HepG2 (cell line): Measurements from ENCODE around the gene DHX16. TPM values are rescaled to one million over a fixed set of nuclear protein-coding genes. Genes with fewer than 3 reads are reported as not detected.

Source experiments
- EZH2 ChIP-seq: conservative IDR thresholded peaks from 2 replicates; pipeline ENCODE4 v1.6.1; 2012; ENCODE audit warnings: mild to moderate bottlenecking, low read depth, low read length, moderate library complexity
- MATR3 ChIP-seq: sonication (generic); formaldehyde crosslinking; IDR thresholded peaks from 2 replicates; pipeline ENCODE4 v1.4.0; 2020; ENCODE audit warnings: missing genetic modification reagents
- PHB2 ChIP-seq: fragments of 450-650 bp; IDR thresholded peaks from 2 replicates; pipeline ENCODE4 v1.6.1; 2018; ENCODE audit not compliant: partially characterized antibody
- RBFOX2 ChIP-seq: fragments of 200-400 bp; formaldehyde crosslinking; IDR thresholded peaks from 2 replicates; pipeline ENCODE4 v1.6.1; 2017; ENCODE audit warnings: low read depth, mild to moderate bottlenecking, low read length
- YY1 ChIP-seq: IDR thresholded peaks from 2 replicates; pipeline ENCODE4 v1.6.1; 2011; ENCODE audit warnings: low read length, low read depth, moderate library complexity, mild to moderate bottlenecking; ENCODE audit not compliant: insufficient read depth, insufficient replicate concordance
- ZBTB1 ChIP-seq: sonication (generic); formaldehyde crosslinking; IDR thresholded peaks from 2 replicates; pipeline ENCODE4 v1.4.0; 2020; ENCODE audit warnings: missing genetic modification reagents, borderline replicate concordance
- ZNF12 ChIP-seq: sonication (generic); formaldehyde crosslinking; IDR thresholded peaks from 2 replicates; pipeline ENCODE4 v1.5.0; 2020; ENCODE audit warnings: missing genetic modification reagents
- ZNF17 ChIP-seq: sonication (generic); formaldehyde crosslinking; IDR thresholded peaks from 2 replicates; pipeline ENCODE4 v1.5.0; 2020; ENCODE audit warnings: mild to moderate bottlenecking, missing genetic modification reagents
- ZNF275 ChIP-seq: sonication (generic); formaldehyde crosslinking; IDR thresholded peaks from 2 replicates; pipeline ENCODE4 v1.8.0; 2022; ENCODE audit warnings: missing genetic modification reagents, mild to moderate bottlenecking, inconsistent platforms, borderline replicate concordance
- ZNF432 ChIP-seq: sonication (generic); formaldehyde crosslinking; IDR thresholded peaks from 2 replicates; pipeline ENCODE4 v1.5.0; 2020; ENCODE audit warnings: missing genetic modification reagents, mild to moderate bottlenecking, borderline replicate concordance
- ZNF484 ChIP-seq: sonication (generic); formaldehyde crosslinking; IDR thresholded peaks from 2 replicates; pipeline ENCODE4 v1.5.1; 2020; ENCODE audit warnings: mild to moderate bottlenecking, low read depth, missing genetic modification reagents, borderline replicate concordance
- ZNF503 ChIP-seq: sonication (generic); formaldehyde crosslinking; IDR thresholded peaks from 2 replicates; pipeline ENCODE4 v1.4.0; 2020; ENCODE audit warnings: missing genetic modification reagents
- ZNF513 ChIP-seq: sonication (generic); formaldehyde crosslinking; conservative IDR thresholded peaks from 2 replicates; pipeline ENCODE4 v1.5.0; 2020; ENCODE audit warnings: missing genetic modification reagents
- ZNF773 ChIP-seq: sonication (generic); formaldehyde crosslinking; IDR thresholded peaks from 2 replicates; pipeline ENCODE4 v1.4.0; 2020; ENCODE audit warnings: missing genetic modification reagents, borderline replicate concordance
- polyA plus RNA-seq, 8 experiments: library from polyadenylated mRNA; depleted of rRNA in 3 of 8; stranded (reverse) in 7 of 8; unstranded in 1 of 8; fragments of >200 nt; fragmentation: Illumina TruSeq in 4 of 8; extraction: Trizol in 4 of 8; gene quantifications; 2 replicates each; pipeline versions ENCODE4 v1.2.1 to v1.2.3, GENCODE V29; 2011 to 2016; ENCODE audit warnings: low read depth in 4 of 8, missing spikeins in 1 of 8, mixed read lengths in 1 of 8; ENCODE audit not compliant: insufficient read depth in 1 of 8
- total RNA-seq, 5 experiments: library from RNA; depleted of rRNA; stranded (reverse); fragments of >200 nt; fragmentation: Illumina TruSeq; extraction: Trizol; gene quantifications; 2 replicates each; pipeline ENCODE4 v1.2.3, GENCODE V29; 2016; ENCODE audit warnings: low read depth in 1 of 5
- TF ChIP-seq, protein P1 (sequence below): sonication (generic); formaldehyde crosslinking; IDR thresholded peaks from 2 replicates; pipeline ENCODE4 v1.5.0; 2020; ENCODE audit warnings: mild to moderate bottlenecking, missing genetic modification reagents
- TF ChIP-seq, protein P2 (sequence below): sonication (generic); formaldehyde crosslinking; IDR thresholded peaks from 2 replicates; pipeline ENCODE4 v1.9.0; 2022; ENCODE audit warnings: low read depth, missing genetic modification reagents
- TF ChIP-seq, protein P3 (sequence below): sonication (generic); formaldehyde crosslinking; IDR thresholded peaks from 2 replicates; pipeline ENCODE4 v1.4.0; 2020; ENCODE audit warnings: missing genetic modification reagents

Gene DHX16
- total and polyA plus RNA-seq, 2 of the 13 experiments (the other 11 are each of a cell fraction or from before 2014, with no cell fraction given), result 57.0 to 58.5 TPM

DNA sequence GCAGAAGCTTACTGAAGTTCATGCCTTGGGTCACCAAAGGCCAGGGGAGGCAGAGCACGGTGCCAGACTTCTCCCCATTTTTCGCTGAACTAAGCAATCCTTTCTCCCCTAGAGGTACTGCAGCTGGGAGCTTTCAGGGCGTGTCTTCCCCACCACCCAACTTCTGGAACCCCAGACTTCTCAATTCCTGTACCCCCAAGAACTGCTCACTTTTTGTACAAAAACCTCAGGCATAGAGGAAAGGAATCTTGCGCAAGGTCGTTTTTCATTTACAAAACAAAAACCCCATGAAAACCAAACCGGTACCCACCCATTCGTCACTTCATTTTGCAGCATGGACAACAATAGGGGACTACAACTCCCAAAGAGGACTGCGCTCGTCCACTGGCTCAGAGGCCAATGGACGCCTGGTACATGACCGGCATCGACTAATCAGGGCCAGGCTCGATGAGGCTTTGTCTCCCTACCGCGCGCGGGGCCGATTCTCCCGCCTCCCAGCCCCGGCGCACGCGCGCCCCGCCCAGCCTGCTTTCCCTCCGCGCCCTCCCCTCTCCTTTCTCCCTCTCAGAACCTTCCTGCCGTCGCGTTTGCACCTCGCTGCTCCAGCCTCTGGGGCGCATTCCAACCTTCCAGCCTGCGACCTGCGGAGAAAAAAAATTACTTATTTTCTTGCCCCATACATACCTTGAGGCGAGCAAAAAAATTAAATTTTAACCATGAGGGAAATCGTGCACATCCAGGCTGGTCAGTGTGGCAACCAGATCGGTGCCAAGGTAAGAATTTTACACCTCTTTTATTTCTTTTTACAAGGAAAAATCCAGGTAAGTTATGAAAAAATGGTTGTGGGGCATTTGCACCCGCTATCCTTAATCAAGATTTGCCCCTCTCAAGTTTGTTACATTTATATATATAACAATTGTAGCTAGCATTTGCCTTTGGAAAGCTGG, 47.3 kb upstream of the DHX16 start, which contains the start of gene TUBB (continued):
- TF ChIP-seq, protein P1, sequence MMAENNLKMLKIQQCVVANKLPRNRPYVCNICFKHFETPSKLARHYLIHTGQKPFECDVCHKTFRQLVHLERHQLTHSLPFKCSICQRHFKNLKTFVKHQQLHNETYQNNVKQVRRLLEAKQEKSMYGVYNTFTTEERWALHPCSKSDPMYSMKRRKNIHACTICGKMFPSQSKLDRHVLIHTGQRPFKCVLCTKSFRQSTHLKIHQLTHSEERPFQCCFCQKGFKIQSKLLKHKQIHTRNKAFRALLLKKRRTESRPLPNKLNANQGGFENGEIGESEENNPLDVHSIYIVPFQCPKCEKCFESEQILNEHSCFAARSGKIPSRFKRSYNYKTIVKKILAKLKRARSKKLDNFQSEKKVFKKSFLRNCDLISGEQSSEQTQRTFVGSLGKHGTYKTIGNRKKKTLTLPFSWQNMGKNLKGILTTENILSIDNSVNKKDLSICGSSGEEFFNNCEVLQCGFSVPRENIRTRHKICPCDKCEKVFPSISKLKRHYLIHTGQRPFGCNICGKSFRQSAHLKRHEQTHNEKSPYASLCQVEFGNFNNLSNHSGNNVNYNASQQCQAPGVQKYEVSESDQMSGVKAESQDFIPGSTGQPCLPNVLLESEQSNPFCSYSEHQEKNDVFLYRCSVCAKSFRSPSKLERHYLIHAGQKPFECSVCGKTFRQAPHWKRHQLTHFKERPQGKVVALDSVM (CRISPR knock-in tag), result no peak
- TF ChIP-seq ZNF503 (CRISPR knock-in tag), result 0 out of 2 replicates have a peak, but pooled peaks have one; percentile 9
- no peak for TF ChIP-seq ZNF513 (CRISPR knock-in tag)
- TF ChIP-seq, protein P2, sequence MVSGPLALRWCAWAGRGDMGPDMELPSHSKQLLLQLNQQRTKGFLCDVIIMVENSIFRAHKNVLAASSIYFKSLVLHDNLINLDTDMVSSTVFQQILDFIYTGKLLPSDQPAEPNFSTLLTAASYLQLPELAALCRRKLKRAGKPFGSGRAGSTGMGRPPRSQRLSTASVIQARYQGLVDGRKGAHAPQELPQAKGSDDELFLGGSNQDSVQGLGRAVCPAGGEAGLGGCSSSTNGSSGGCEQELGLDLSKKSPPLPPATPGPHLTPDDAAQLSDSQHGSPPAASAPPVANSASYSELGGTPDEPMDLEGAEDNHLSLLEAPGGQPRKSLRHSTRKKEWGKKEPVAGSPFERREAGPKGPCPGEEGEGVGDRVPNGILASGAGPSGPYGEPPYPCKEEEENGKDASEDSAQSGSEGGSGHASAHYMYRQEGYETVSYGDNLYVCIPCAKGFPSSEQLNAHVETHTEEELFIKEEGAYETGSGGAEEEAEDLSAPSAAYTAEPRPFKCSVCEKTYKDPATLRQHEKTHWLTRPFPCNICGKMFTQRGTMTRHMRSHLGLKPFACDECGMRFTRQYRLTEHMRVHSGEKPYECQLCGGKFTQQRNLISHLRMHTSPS (CRISPR knock-in tag), result no peak; the same call in 1 of the 2 replicates
- TF ChIP-seq ZNF275, result no peak; the same call in 1 of the 2 replicates
- no peak for TF ChIP-seq PHB2
- peak; percentile 91; the same call in 1 of the 2 replicates for TF ChIP-seq ZNF773 (CRISPR knock-in tag)
- no peak for TF ChIP-seq ZNF17 (CRISPR knock-in tag)
- no peak for TF ChIP-seq ZNF12
- peak; percentile 86 for TF ChIP-seq RBFOX2
- TF ChIP-seq, protein P3, sequence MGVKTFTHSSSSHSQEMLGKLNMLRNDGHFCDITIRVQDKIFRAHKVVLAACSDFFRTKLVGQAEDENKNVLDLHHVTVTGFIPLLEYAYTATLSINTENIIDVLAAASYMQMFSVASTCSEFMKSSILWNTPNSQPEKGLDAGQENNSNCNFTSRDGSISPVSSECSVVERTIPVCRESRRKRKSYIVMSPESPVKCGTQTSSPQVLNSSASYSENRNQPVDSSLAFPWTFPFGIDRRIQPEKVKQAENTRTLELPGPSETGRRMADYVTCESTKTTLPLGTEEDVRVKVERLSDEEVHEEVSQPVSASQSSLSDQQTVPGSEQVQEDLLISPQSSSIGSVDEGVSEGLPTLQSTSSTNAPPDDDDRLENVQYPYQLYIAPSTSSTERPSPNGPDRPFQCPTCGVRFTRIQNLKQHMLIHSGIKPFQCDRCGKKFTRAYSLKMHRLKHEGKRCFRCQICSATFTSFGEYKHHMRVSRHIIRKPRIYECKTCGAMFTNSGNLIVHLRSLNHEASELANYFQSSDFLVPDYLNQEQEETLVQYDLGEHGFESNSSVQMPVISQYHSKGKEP, result no peak
- TF ChIP-seq ZNF484 (CRISPR knock-in tag), result no peak
- no peak for TF ChIP-seq MATR3 (CRISPR knock-in tag)
- TF ChIP-seq ZNF432 (CRISPR knock-in tag), result no peak
- no peak for TF ChIP-seq ZBTB1
- no peak for TF ChIP-seq EZH2
- TF ChIP-seq YY1, result peak; percentile 78
